T-helper 1 cell treated with Interleukin-12 subunit alpha and Interleukin-12 subunit beta and Interleukin-4 antibody, amounts not matched to agents 30 ng/mL and 1 ng/mL, for 36 hours (primary cell): ENCODE measurements around the gene NOTO. TPM values are rescaled to one million over a fixed set of nuclear protein-coding genes. Genes with fewer than 3 reads are reported as not detected.
"Not testable (repeated sequence)": the region's sequence is repeated elsewhere in the genome, so short reads cannot be mapped to it uniquely, and the experiment has no call there.

Experiments used
- intact Hi-C: fragments of 100-400 bp; cut with micrococcal nuclease; formaldehyde crosslinking; loops from one replicate; pipeline ENCODE4 v1.15.1; 2024
- total RNA-seq: library from RNA; stranded (reverse); gene quantifications from 2 replicates; pipeline ENCODE4 v1.2.3, GENCODE V29; 2022

NOTO gene
- total RNA-seq: not detected in 2 replicates

GRCh38 chr2:73202156-73203054 is at the start of gene NOTO:
Gene NOTO (plus strand): TSS chr2:73202574. CDS start chr2:73202667, 93 bp downstream.
- intact Hi-C loops: no loop called here

- intact Hi-C loops: loop anchor here (1.0 kb wide), 1 partner anchor 71 kb away; no protein-coding TSS in a partner anchor
These were observed 45.7 kb upstream of the NOTO start for GRCh38 chr2:73156539-73157124.

- intact Hi-C loops: loop anchor here (1.0 to 5.0 kb wide), 7 partner anchors 14 to 391 kb away; partner anchors contain the start of genes RAB11FIP5 and SFXN5
These were observed 39.5 kb upstream of the NOTO start for GRCh38 chr2:73162856-73163391.

- intact Hi-C loops: loop anchor here (1.0 to 5.0 kb wide), 7 partner anchors 14 to 391 kb away; partner anchors contain the start of genes RAB11FIP5 and SFXN5
These were observed 38.6 kb upstream of the NOTO start for GRCh38 chr2:73163483-73164367.

- intact Hi-C loops: not testable (repeated sequence)
These were observed 36.4 kb upstream of the NOTO start for GRCh38 chr2:73165978-73166377.

GRCh38 chr2:73166813-73167212 is 35.6 kb upstream of the NOTO start:
- intact Hi-C loops: not testable (repeated sequence)

GRCh38 chr2:73168348-73168747 is 34.0 kb upstream of the NOTO start:
- intact Hi-C loops: not testable (repeated sequence)

- intact Hi-C loops: not testable (repeated sequence)
These were observed 32.0 kb upstream of the NOTO start for GRCh38 chr2:73170341-73170740.

- intact Hi-C loops: no loop called here
These were observed 29.4 kb upstream of the NOTO start for GRCh38 chr2:73172963-73173362.

- intact Hi-C loops: no loop called here
These were observed 28.6 kb upstream of the NOTO start for GRCh38 chr2:73173781-73174180.

- intact Hi-C loops: no loop called here
These were observed 28.1 kb upstream of the NOTO start for GRCh38 chr2:73174244-73174643.

GRCh38 chr2:73174941-73175662 is 27.3 kb upstream of the NOTO start:
- intact Hi-C loops: loop anchor here (5.0 kb wide), 1 partner anchor 203 kb away; no protein-coding TSS in a partner anchor

- intact Hi-C loops: loop anchor here (2.0 to 5.0 kb wide), 3 partner anchors 115 to 405 kb away; no protein-coding TSS in a partner anchor
These were observed 26.6 kb upstream of the NOTO start for GRCh38 chr2:73175663-73176204.

- intact Hi-C loops: loop anchor here (2.0 to 5.0 kb wide), 3 partner anchors 114 to 406 kb away; no protein-coding TSS in a partner anchor
These were observed 26.0 kb upstream of the NOTO start for GRCh38 chr2:73176205-73176880.

GRCh38 chr2:73176881-73177644 is 25.3 kb upstream of the NOTO start:
- intact Hi-C loops: loop anchor here (1.0 to 5.0 kb wide), 12 partner anchors 14 to 406 kb away; partner anchors contain the start of genes ALMS1, CCT7 and SFXN5

- intact Hi-C loops: loop anchor here (1.0 to 5.0 kb wide), 12 partner anchors 14 to 407 kb away; partner anchors contain the start of genes ALMS1, CCT7 and SFXN5
These were observed 24.6 kb upstream of the NOTO start for GRCh38 chr2:73177645-73178255.

- intact Hi-C loops: no loop called here
These were observed 16.4 kb upstream of the NOTO start for GRCh38 chr2:73185965-73186364.

- intact Hi-C loops: no loop called here
These were observed 14.8 kb upstream of the NOTO start for GRCh38 chr2:73187549-73187948.
